HG02938 (cell line): ENCODE results near the gene ZNF35.

ENCODE experiments used
- ATAC-seq: cut with Tn5 transposase; IDR thresholded peaks from one replicate; pipeline ENCODE4 v1.9.1; 2021; ENCODE audit warnings: mild to moderate bottlenecking, moderate library complexity; ENCODE audit not compliant: unreplicated experiment

Gene ZNF35

GRCh38 chr3:44682182-44682896 lies 33.8 kb downstream of the ZNF35 start:
- no peak for ATAC-seq

- no peak for ATAC-seq
These were observed 36.7 kb downstream of the ZNF35 start for GRCh38 chr3:44685128-44685800.

- no peak for ATAC-seq
These were observed 39.4 kb downstream of the ZNF35 start for GRCh38 chr3:44687898-44688297.
